RCC 7860 (cell line): Measurements from ENCODE around the gene LHFPL3.

Experiments used
- DNase-seq: peaks from one replicate; pipeline ENCODE4 v3.0.0-alpha.2; 2015; ENCODE audit warnings: low spot score
- FAIRE-seq: peaks from 2 replicates; lab custom pipeline; 2012; peaks lifted over from hg19 to GRCh38; lab: Jason Lieb, UNC

Gene LHFPL3

GRCh38 chr7:104367926-104368325 lies 39.5 kb downstream of the LHFPL3 start:
- no peak for FAIRE-seq
- DNase-seq: no peak

- no peak for FAIRE-seq
These were observed 43.0 kb downstream of the LHFPL3 start for GRCh38 chr7:104371216-104371979.

GRCh38 chr7:104371980-104372357 lies 43.6 kb downstream of the LHFPL3 start:
- FAIRE-seq (no peak), DNase-seq (no peak)

More at GRCh38 chr7:104371216-104371979, 43.0 kb downstream of the LHFPL3 start:
- no peak for DNase-seq

- no peak for FAIRE-seq
- DNase-seq: no peak
These were observed 54.2 kb downstream of the LHFPL3 start for GRCh38 chr7:104382616-104383015.

- DNase-seq (no peak), FAIRE-seq (no peak)
These were observed 58.5 kb downstream of the LHFPL3 start for GRCh38 chr7:104386943-104387342.

GRCh38 chr7:104388222-104388621 lies 59.8 kb downstream of the LHFPL3 start:
- no peak for DNase-seq
- no peak for FAIRE-seq

GRCh38 chr7:104395162-104395561 lies 66.8 kb downstream of the LHFPL3 start:
- FAIRE-seq (no peak), DNase-seq (no peak)

- no peak for DNase-seq
These were observed 69.0 kb downstream of the LHFPL3 start for GRCh38 chr7:104397442-104397841.

GRCh38 chr7:104408371-104408770 lies 80.0 kb downstream of the LHFPL3 start:
- FAIRE-seq (no peak), DNase-seq (no peak)

More at GRCh38 chr7:104397442-104397841, 69.0 kb downstream of the LHFPL3 start:
- no peak for FAIRE-seq

GRCh38 chr7:104410742-104411141 lies 82.3 kb downstream of the LHFPL3 start:
- DNase-seq (no peak), FAIRE-seq (no peak)

GRCh38 chr7:104412911-104413310 lies 84.5 kb downstream of the LHFPL3 start:
- FAIRE-seq (no peak), DNase-seq (no peak)

- no peak for FAIRE-seq
- DNase-seq: no peak
These were observed 85.8 kb downstream of the LHFPL3 start for GRCh38 chr7:104414216-104414615.

- FAIRE-seq (no peak), DNase-seq (no peak)
These were observed 87.3 kb downstream of the LHFPL3 start for GRCh38 chr7:104415700-104416099.

GRCh38 chr7:104416866-104417393 lies 88.5 kb downstream of the LHFPL3 start:
- no peak for DNase-seq
- FAIRE-seq: no peak

GRCh38 chr7:104431930-104432329 lies 103.5 kb downstream of the LHFPL3 start:
- DNase-seq: no peak
- FAIRE-seq: no peak

GRCh38 chr7:104434129-104434528 lies 105.7 kb downstream of the LHFPL3 start:
- DNase-seq: no peak
- no peak for FAIRE-seq

GRCh38 chr7:104442481-104442880 lies 114.1 kb downstream of the LHFPL3 start:
- FAIRE-seq: no peak
- no peak for DNase-seq

GRCh38 chr7:104444017-104444416 lies 115.6 kb downstream of the LHFPL3 start:
- DNase-seq: no peak
- no peak for FAIRE-seq

GRCh38 chr7:104445393-104445792 lies 117.0 kb downstream of the LHFPL3 start:
- DNase-seq (no peak), FAIRE-seq (no peak)

GRCh38 chr7:104450861-104451260 lies 122.5 kb downstream of the LHFPL3 start:
- no peak for FAIRE-seq
- DNase-seq: no peak

- FAIRE-seq: no peak
- no peak for DNase-seq
These were observed 124.8 kb downstream of the LHFPL3 start for GRCh38 chr7:104453190-104453589.

- FAIRE-seq (no peak), DNase-seq (no peak)
These were observed 130.5 kb downstream of the LHFPL3 start for GRCh38 chr7:104458875-104459274.
